ENCODE data around the gene NUMBL. TPM values are rescaled to one million over a fixed set of nuclear protein-coding genes. Genes with fewer than 3 reads are reported as not detected.

The NUMBL gene
- total and polyA plus RNA-seq, 2 of the 4 experiments (the other 2 are of a cell fraction), result 6.3 to 29.0 TPM

DNA sequence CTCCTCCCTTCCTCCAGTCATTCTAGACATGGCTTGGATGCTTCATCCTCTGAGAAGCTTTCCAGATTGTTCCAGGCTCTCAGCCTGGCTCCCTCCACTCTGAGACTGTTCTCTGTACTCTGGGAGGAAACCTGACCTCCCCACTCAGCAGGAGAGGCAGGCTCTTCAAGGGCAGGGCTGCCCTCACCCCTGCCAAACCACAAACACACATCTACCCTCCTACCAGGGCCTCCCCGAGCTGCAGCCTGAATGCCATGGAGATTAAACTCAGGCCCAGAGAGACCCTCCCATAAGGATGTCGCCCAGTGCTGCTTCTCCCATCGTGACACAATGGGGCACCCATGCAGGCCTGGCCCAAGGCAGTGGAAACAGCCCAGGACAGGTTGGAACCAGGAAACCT lies 16.2 kb downstream of the NUMBL start:
- no peak overlapping the region for H4K5ac ChIP-seq (ENCODE audit: low read depth, low read length)
- H2AK5ac ChIP-seq (ENCODE audit: low read depth, low read length), result no peak overlapping the region
- WGBS, 2 experiments (ENCODE audit: extremely low coverage in 2 of 2, insufficient read length in 1 of 2), result no CpG with 5 or more reads among the region's 3 CpGs
- H3K14ac ChIP-seq (replicated peaks; ENCODE audit: low read depth, low read length), result no peak overlapping the region
- dilution Hi-C loops (cut with HindIII; ENCODE audit: low sequenced_read_pairs, unreplicated experiment) (no loop called here), intact Hi-C loops (cut with micrococcal nuclease) (no loop called here), in situ Hi-C loops (cut with MboI; ENCODE audit: low sequenced_read_pairs) (loop anchor here (25.0 kb wide), 1 partner anchor 588 kb away; the partner anchor contains the start of gene HNRNPUL1)
- no TSS peak for BruUV-seq (replicated peaks)
- TF ChIP-seq BHLHE40 (IDR thresholded peaks at IDR 0.05; ENCODE audit: low read depth, low read length) (no peak), MXI1 (IDR thresholded peaks at IDR 0.05; ENCODE audit: borderline replicate concordance, low read depth, low read length) (no peak), NFE2L2 (IDR thresholded peaks at IDR 0.05; ENCODE audit: low read depth, low read length) (no peak)
- H2BK20ac ChIP-seq (ENCODE audit: low read depth, low read length), result no peak overlapping the region
- no peaks in the 10 kb centered on the region for H3K4me1 ChIP-seq (ENCODE audit: control insufficient read depth, insufficient read depth, low read length)
- H3K27me3 ChIP-seq (ENCODE audit: control insufficient read depth, insufficient read depth, low read length), result no peaks in the 10 kb centered on the region
- H2BK15ac ChIP-seq (ENCODE audit: low read depth, low read length), result no peak overlapping the region
- peaks cover 2% of the 10 kb centered on the region; the same call in 1 of the 2 replicates for H3K9me3 ChIP-seq (ENCODE audit: control insufficient read depth, insufficient read depth, low read length)
- no peak overlapping the region for H3K18ac ChIP-seq (ENCODE audit: low read depth, low read length)
- H2AFZ ChIP-seq (replicated peaks; ENCODE audit: low read length, poor library complexity), result no peak overlapping the region
- no peak overlapping the region for H3K27ac ChIP-seq (ENCODE audit: insufficient read depth, low read length)
- 0 out of 2 replicates have a peak, but pooled peaks cover 6% of the 10 kb centered on the region for H4K20me1 ChIP-seq (ENCODE audit: insufficient read depth, low read length)
- peaks cover 8% of the 10 kb centered on the region for H3K9me1 ChIP-seq (ENCODE audit: insufficient read depth, low read length)
- no peak overlapping the region for H2AK9ac ChIP-seq (replicated peaks; ENCODE audit: low read depth, low read length, poor library complexity)
- no peak overlapping the region for H3K4me3 ChIP-seq (ENCODE audit: insufficient read depth, low read depth, low read length)
- H3K9ac ChIP-seq (ENCODE audit: low read depth, low read length), result no peak overlapping the region
- DNase-seq, result no peak
- no peak overlapping the region for H4K91ac ChIP-seq (ENCODE audit: insufficient read depth, low read depth, low read length)
- no peak overlapping the region for H3K4me2 ChIP-seq (ENCODE audit: low read depth, low read length)
- CTCF ChIA-PET, result no interaction called here
- ATAC-seq (ENCODE audit: low read depth), result peak; percentile 77
- no peak overlapping the region for H4K8ac ChIP-seq (ENCODE audit: low read depth in 2 of 2, low read length in 2 of 2)
- H2BK120ac ChIP-seq (ENCODE audit: low read depth, low read length), result no peak overlapping the region
- H3K36me3 ChIP-seq (ENCODE audit: control insufficient read depth, insufficient read depth, low read length), result peaks cover 90% of the 10 kb centered on the region
- H3K56ac ChIP-seq (ENCODE audit: extremely low read depth, insufficient read depth, low read length), result no peak overlapping the region
- POLR2A ChIA-PET (ENCODE audit: unreplicated experiment), result no interaction called here
- H3K79me1 ChIP-seq (ENCODE audit: low read depth in 1 of 2, low read length in 2 of 2), result peaks cover 7 to 24% of the 10 kb centered on the region in 2 experiments; a peak in 3 of 4 replicates
- H2BK5ac ChIP-seq (ENCODE audit: low read depth, low read length, poor library complexity, severe bottlenecking), result no peak overlapping the region
- no peak overlapping the region for H3K23ac ChIP-seq (ENCODE audit: low read depth, low read length)
- H3K4ac ChIP-seq (ENCODE audit: low read depth, low read length), result no peak overlapping the region
